ENCODE data around the gene TMEM229B.

TMEM229B gene

DNA sequence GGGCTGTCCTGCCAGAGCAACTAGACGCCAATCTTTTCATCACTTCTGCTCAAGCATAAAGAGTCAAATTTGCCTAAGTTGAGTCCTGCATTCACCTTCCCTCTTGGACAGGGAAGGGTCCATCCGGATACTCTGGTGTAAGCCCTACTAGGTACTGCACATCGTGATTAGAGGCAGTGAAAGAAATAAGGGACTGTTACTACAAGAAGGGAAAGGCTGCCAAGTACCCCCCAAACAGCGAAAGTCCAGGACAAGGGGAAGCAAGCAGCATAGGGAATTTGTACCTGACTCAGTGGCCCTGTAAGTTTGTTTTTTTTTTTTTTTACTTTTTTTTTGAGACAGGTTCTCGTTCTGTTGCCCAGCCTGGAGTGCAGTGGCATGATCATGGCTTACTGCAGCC is 30.9 kb upstream of the TMEM229B start:
- Histone ChIP-seq H2AFZ (ENCODE audit: low read depth, low read length) (no peak overlapping the region), H3K4me1 (ENCODE audit: low read length) (peaks cover 11% of the 10 kb centered on the region), H3K4me3 (ENCODE audit: low read length) (no peak overlapping the region), H3K4me2 (ENCODE audit: low read length) (no peak overlapping the region), H3K27ac (ENCODE audit: low read length) (no peak overlapping the region), H3K36me3 (replicated peaks; ENCODE audit: low read depth, low read length) (no peaks in the 10 kb centered on the region), H3K27me3 (ENCODE audit: low read depth, low read length) (peaks cover 87% of the 10 kb centered on the region), H3K79me2 (ENCODE audit: low read length) (no peaks in the 10 kb centered on the region), H4K20me1 (ENCODE audit: insufficient read depth, low read length) (no peaks in the 10 kb centered on the region), H3K9ac (ENCODE audit: low read length) (no peak overlapping the region), H3K9me3 (ENCODE audit: insufficient read depth, low read length) (no peaks in the 10 kb centered on the region)
- TF ChIP-seq, protein P1, sequence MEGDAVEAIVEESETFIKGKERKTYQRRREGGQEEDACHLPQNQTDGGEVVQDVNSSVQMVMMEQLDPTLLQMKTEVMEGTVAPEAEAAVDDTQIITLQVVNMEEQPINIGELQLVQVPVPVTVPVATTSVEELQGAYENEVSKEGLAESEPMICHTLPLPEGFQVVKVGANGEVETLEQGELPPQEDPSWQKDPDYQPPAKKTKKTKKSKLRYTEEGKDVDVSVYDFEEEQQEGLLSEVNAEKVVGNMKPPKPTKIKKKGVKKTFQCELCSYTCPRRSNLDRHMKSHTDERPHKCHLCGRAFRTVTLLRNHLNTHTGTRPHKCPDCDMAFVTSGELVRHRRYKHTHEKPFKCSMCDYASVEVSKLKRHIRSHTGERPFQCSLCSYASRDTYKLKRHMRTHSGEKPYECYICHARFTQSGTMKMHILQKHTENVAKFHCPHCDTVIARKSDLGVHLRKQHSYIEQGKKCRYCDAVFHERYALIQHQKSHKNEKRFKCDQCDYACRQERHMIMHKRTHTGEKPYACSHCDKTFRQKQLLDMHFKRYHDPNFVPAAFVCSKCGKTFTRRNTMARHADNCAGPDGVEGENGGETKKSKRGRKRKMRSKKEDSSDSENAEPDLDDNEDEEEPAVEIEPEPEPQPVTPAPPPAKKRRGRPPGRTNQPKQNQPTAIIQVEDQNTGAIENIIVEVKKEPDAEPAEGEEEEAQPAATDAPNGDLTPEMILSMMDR (IDR thresholded peaks at IDR 0.05; ENCODE audit: low read depth, low read length): no peak
- no peak for TF ChIP-seq EZH2phosphoT487 (IDR thresholded peaks at IDR 0.05; ENCODE audit: low read depth)

GRCh38 chr14:67517083-67517482 is 28.6 kb upstream of the TMEM229B start:
- no peak overlapping the region for H3K4me2 ChIP-seq (ENCODE audit: low read length)
- H3K4me1 ChIP-seq (ENCODE audit: low read length): peaks cover 30% of the 10 kb centered on the region
- peaks cover 87% of the 10 kb centered on the region for H3K27me3 ChIP-seq (ENCODE audit: low read depth, low read length)
- H3K79me2 ChIP-seq (ENCODE audit: low read length): no peaks in the 10 kb centered on the region
- H2AFZ ChIP-seq (ENCODE audit: low read depth, low read length): no peak overlapping the region
- no peak overlapping the region for H3K9ac ChIP-seq (ENCODE audit: low read length)
- H3K4me3 ChIP-seq (ENCODE audit: low read length): no peak overlapping the region
- no peak for TF ChIP-seq EZH2phosphoT487 (IDR thresholded peaks at IDR 0.05; ENCODE audit: low read depth)
- TF ChIP-seq, protein P1 (IDR thresholded peaks at IDR 0.05; ENCODE audit: low read depth, low read length): no peak
- no peak overlapping the region for H3K27ac ChIP-seq (ENCODE audit: low read length)
- no peaks in the 10 kb centered on the region for H4K20me1 ChIP-seq (ENCODE audit: insufficient read depth, low read length)
- H3K9me3 ChIP-seq (ENCODE audit: insufficient read depth, low read length): no peaks in the 10 kb centered on the region
- H3K36me3 ChIP-seq (replicated peaks; ENCODE audit: low read depth, low read length): no peaks in the 10 kb centered on the region

GRCh38 chr14:67516676-67517075 is 28.2 kb upstream of the TMEM229B start:
- Histone ChIP-seq H3K9me3 (ENCODE audit: insufficient read depth, low read length) (no peaks in the 10 kb centered on the region), H3K27ac (ENCODE audit: low read length) (no peak overlapping the region), H3K4me1 (ENCODE audit: low read length) (peaks cover 30% of the 10 kb centered on the region), H3K4me2 (ENCODE audit: low read length) (no peak overlapping the region), H3K36me3 (replicated peaks; ENCODE audit: low read depth, low read length) (no peaks in the 10 kb centered on the region), H3K27me3 (ENCODE audit: low read depth, low read length) (peaks cover 89% of the 10 kb centered on the region), H3K79me2 (ENCODE audit: low read length) (no peaks in the 10 kb centered on the region), H2AFZ (ENCODE audit: low read depth, low read length) (no peak overlapping the region), H3K9ac (ENCODE audit: low read length) (no peak overlapping the region), H4K20me1 (ENCODE audit: insufficient read depth, low read length) (no peaks in the 10 kb centered on the region), H3K4me3 (ENCODE audit: low read length) (no peak overlapping the region)
- no peak for TF ChIP-seq EZH2phosphoT487 (IDR thresholded peaks at IDR 0.05; ENCODE audit: low read depth)
- TF ChIP-seq, protein P1 (IDR thresholded peaks at IDR 0.05; ENCODE audit: low read depth, low read length): no peak

- Histone ChIP-seq H3K9me3 (ENCODE audit: insufficient read depth, low read length) (no peaks in the 10 kb centered on the region), H3K4me2 (ENCODE audit: low read length) (peak overlapping the region; percentile 95), H3K27ac (ENCODE audit: low read length) (no peak overlapping the region), H3K4me1 (ENCODE audit: low read length) (peaks cover 30% of the 10 kb centered on the region), H3K9ac (ENCODE audit: low read length) (peak overlapping the region; percentile 65), H3K79me2 (ENCODE audit: low read length) (no peaks in the 10 kb centered on the region), H3K36me3 (replicated peaks; ENCODE audit: low read depth, low read length) (no peaks in the 10 kb centered on the region), H2AFZ (ENCODE audit: low read depth, low read length) (peak overlapping the region; percentile 85; the same call in 1 of the 2 replicates), H4K20me1 (ENCODE audit: insufficient read depth, low read length) (no peaks in the 10 kb centered on the region), H3K27me3 (ENCODE audit: low read depth, low read length) (peaks cover 90% of the 10 kb centered on the region), H3K4me3 (ENCODE audit: low read length) (peak overlapping the region; percentile 94)
- TF ChIP-seq, protein P1 (IDR thresholded peaks at IDR 0.05; ENCODE audit: low read depth, low read length): no peak
- TF ChIP-seq EZH2phosphoT487 (IDR thresholded peaks at IDR 0.05; ENCODE audit: low read depth): no peak
These were observed 27.0 kb upstream of the TMEM229B start for GRCh38 chr14:67515386-67516079.

Data from OCI-LY3 (cell line).